Hepatocyte (in vitro differentiated cells): ENCODE data around the gene SLC16A3. TPM values are rescaled to one million over a fixed set of nuclear protein-coding genes. Genes with fewer than 3 reads are reported as not detected.

Experiments used
- DNase-seq: peaks from one replicate; pipeline ENCODE4 v3.0.0-alpha.2; 2016; ENCODE audit warnings: low spot score
- H2AFZ ChIP-seq: fragments of 200-600 bp; sonication (generic); 2 replicates; pipeline ENCODE4 v1.6.0; 2016; ENCODE audit warnings: antibody characterized with exemption, mild to moderate bottlenecking
- H3K27ac ChIP-seq: fragments of 200-600 bp; sonication (generic); 2 replicates; pipeline ENCODE4 v1.5.1; 2016; ENCODE audit warnings: mild to moderate bottlenecking
- H3K27me3 ChIP-seq: fragments of 200-600 bp; sonication (generic); 2 replicates; pipeline ENCODE4 v1.6.1; 2016
- H3K36me3 ChIP-seq: fragments of 200-600 bp; sonication (generic); replicated peaks from 2 replicates; pipeline ENCODE4 v1.5.1; 2016; ENCODE audit warnings: low read depth; ENCODE audit not compliant: insufficient read depth
- H3K4me1 ChIP-seq: fragments of 200-600 bp; sonication (generic); 2 replicates; pipeline ENCODE4 v1.5.1; 2016; ENCODE audit warnings: mild to moderate bottlenecking, moderate library complexity; ENCODE audit not compliant: insufficient read depth
- H3K4me2 ChIP-seq: fragments of 200-600 bp; sonication (generic); 2 replicates; pipeline ENCODE4 v1.6.0; 2016
- H3K4me3 ChIP-seq: fragments of 200-600 bp; sonication (generic); 2 replicates; pipeline ENCODE4 v1.5.1; 2016; ENCODE audit warnings: mild to moderate bottlenecking
- H3K79me2 ChIP-seq: fragments of 200-600 bp; sonication (generic); 2 replicates; pipeline ENCODE4 v1.6.0; 2017; ENCODE audit warnings: mild to moderate bottlenecking
- H3K9me2 ChIP-seq: fragments of 200-600 bp; sonication (generic); replicated peaks from 2 replicates; pipeline ENCODE4 v1.6.0; 2017; ENCODE audit warnings: mild to moderate bottlenecking; ENCODE audit not compliant: insufficient read depth
- H3K9me3 ChIP-seq: fragments of 200-600 bp; sonication (generic); 2 replicates; pipeline ENCODE4 v1.5.1; 2016; ENCODE audit warnings: low read depth, mild to moderate bottlenecking
- H4K20me1 ChIP-seq: fragments of 200-600 bp; sonication (generic); 2 replicates; pipeline ENCODE4 v1.6.0; 2016; ENCODE audit warnings: mild to moderate bottlenecking; ENCODE audit not compliant: insufficient read depth, poor library complexity, severe bottlenecking
- EZH2 ChIP-seq: fragments of 200-600 bp; sonication (generic); IDR thresholded peaks from 2 replicates; pipeline ENCODE4 v1.6.1; 2016; ENCODE audit warnings: antibody characterized with exemption, mild to moderate bottlenecking, borderline replicate concordance
- EZH2phosphoT487 ChIP-seq: fragments of 200-600 bp; sonication (generic); IDR thresholded peaks from one replicate; pipeline ENCODE4 v1.6.1; 2018; ENCODE audit warnings: antibody characterized with exemption, mild to moderate bottlenecking, low read depth, moderate library complexity; ENCODE audit not compliant: unreplicated experiment, severe bottlenecking
- WGBS: methylation state at CpG from one replicate; pipeline ENCODE4 v1.1.6; 2016; ENCODE audit warnings: low lambda C conversion rate; ENCODE audit errors: missing lambda C conversion rate; 5-methylcytosine and 5-hydroxymethylcytosine counted together
- polyA plus RNA-seq: library from polyadenylated mRNA; unstranded; fragments of >200 nt; fragmentation: Nextera tagmentation; extraction: Ambion mirVana; gene quantifications from 2 replicates; pipeline ENCODE4 v1.2.1, GENCODE V29; 2016
- total RNA-seq: library from RNA; depleted of rRNA; stranded (reverse); fragments of >200 nt; gene quantifications from 2 replicates; pipeline ENCODE4 v1.2.3, GENCODE V29; 2014
- TF ChIP-seq, protein P1 (sequence below): fragments of 200-600 bp; sonication (generic); IDR thresholded peaks from 2 replicates; pipeline ENCODE4 v1.5.1; 2016; ENCODE audit warnings: antibody characterized with exemption, mild to moderate bottlenecking; ENCODE audit not compliant: poor library complexity

Gene SLC16A3
- total and polyA plus RNA-seq, 2 experiments from 2014 or later, result 125 to 290 TPM

DNA sequence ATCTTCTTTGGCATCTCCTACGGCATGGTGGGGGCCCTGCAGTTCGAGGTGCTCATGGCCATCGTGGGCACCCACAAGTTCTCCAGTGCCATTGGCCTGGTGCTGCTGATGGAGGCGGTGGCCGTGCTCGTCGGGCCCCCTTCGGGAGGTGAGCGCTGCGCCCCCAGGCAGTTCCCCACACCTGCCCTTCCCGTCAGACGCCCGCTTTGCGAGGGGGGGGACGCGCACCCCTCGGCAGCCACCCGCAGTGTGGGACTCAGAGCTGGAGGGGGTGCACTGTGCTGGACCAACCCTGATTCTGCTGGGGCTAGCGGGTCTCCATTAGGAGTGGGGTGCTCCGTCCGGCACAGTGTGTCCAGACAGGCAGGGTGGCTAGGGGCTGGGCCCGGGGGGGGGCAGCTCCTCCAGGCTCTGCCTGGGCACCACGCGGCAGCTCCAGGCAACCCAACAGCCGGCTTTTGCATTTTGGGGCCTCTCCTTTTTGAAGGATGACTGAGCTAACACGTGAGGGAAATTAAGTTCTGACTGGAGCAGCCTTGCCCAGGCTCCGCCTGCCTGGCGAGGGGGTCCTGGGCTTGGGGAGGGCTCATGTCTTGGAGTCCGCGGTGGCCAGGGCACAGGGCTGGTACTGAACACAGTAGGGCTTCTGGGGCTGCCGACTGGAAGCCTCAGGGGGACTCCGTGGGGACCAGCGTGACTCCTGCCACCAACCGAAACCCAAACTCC is 9.1 kb downstream of the SLC16A3 start:
- peaks cover 50% of the 10 kb centered on the region for H3K4me1 ChIP-seq
- H3K27ac ChIP-seq, result peak overlapping the region; percentile 37
- no peaks in the 10 kb centered on the region for H3K9me3 ChIP-seq
- WGBS, result 96% methylated on average over 33 of the region's 34 CpGs
- no peak overlapping the region for H2AFZ ChIP-seq
- H4K20me1 ChIP-seq, result peaks cover 37% of the 10 kb centered on the region
- H3K9me2 ChIP-seq, result no peaks in the 10 kb centered on the region
- no peak for DNase-seq
- H3K27me3 ChIP-seq, result no peaks in the 10 kb centered on the region
- H3K4me2 ChIP-seq, result no peak overlapping the region
- H3K36me3 ChIP-seq, result no peaks in the 10 kb centered on the region
- peaks cover 28% of the 10 kb centered on the region for H3K79me2 ChIP-seq
- TF ChIP-seq EZH2phosphoT487 (no peak), EZH2 (no peak)
- TF ChIP-seq, protein P1, sequence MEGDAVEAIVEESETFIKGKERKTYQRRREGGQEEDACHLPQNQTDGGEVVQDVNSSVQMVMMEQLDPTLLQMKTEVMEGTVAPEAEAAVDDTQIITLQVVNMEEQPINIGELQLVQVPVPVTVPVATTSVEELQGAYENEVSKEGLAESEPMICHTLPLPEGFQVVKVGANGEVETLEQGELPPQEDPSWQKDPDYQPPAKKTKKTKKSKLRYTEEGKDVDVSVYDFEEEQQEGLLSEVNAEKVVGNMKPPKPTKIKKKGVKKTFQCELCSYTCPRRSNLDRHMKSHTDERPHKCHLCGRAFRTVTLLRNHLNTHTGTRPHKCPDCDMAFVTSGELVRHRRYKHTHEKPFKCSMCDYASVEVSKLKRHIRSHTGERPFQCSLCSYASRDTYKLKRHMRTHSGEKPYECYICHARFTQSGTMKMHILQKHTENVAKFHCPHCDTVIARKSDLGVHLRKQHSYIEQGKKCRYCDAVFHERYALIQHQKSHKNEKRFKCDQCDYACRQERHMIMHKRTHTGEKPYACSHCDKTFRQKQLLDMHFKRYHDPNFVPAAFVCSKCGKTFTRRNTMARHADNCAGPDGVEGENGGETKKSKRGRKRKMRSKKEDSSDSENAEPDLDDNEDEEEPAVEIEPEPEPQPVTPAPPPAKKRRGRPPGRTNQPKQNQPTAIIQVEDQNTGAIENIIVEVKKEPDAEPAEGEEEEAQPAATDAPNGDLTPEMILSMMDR, result no peak
- H3K4me3 ChIP-seq, result no peak overlapping the region

DNA sequence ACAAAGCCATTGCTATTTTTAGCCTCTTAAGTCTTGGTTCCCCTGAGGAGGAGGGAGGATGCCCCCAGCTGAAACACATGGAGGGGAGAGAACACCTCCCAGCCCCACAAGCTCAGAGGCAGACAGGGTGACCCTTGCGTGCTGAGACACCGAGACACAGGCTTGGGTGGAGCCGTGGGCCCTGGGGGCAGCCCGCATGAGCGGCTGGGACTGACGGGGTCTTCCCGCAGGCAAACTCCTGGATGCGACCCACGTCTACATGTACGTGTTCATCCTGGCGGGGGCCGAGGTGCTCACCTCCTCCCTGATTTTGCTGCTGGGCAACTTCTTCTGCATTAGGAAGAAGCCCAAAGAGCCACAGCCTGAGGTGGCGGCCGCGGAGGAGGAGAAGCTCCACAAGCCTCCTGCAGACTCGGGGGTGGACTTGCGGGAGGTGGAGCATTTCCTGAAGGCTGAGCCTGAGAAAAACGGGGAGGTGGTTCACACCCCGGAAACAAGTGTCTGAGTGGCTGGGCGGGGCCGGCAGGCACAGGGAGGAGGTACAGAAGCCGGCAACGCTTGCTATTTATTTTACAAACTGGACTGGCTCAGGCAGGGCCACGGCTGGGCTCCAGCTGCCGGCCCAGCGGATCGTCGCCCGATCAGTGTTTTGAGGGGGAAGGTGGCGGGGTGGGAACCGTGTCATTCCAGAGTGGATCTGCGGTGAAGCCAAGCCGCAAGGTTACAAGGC is 9.8 kb downstream of the SLC16A3 start:
- Histone ChIP-seq H3K4me2 (no peak overlapping the region), H2AFZ (no peak overlapping the region), H3K9me3 (no peaks in the 10 kb centered on the region), H3K27ac (peak overlapping the region; percentile 37), H3K27me3 (no peaks in the 10 kb centered on the region), H3K36me3 (no peaks in the 10 kb centered on the region), H3K4me1 (peaks cover 50% of the 10 kb centered on the region), H4K20me1 (peaks cover 44% of the 10 kb centered on the region), H3K9me2 (no peaks in the 10 kb centered on the region), H3K4me3 (no peak overlapping the region), H3K79me2 (peaks cover 28% of the 10 kb centered on the region)
- peak; percentile 74 for DNase-seq
- TF ChIP-seq EZH2phosphoT487, result no peak
- 76% methylated on average over 33 of the region's 33 CpGs for WGBS

GRCh38 chr17:82239401-82239925 is 10.6 kb downstream of the SLC16A3 start:
- TF ChIP-seq EZH2 (no peak), EZH2phosphoT487 (no peak)
- TF ChIP-seq, protein P1, result no peak

GRCh38 chr17:82239926-82240505 is 11.2 kb downstream of the SLC16A3 start:
- H3K27ac ChIP-seq, result peak overlapping the region; percentile 68
- peaks cover 26% of the 10 kb centered on the region for H3K79me2 ChIP-seq
- no peak overlapping the region for H2AFZ ChIP-seq
- DNase-seq, result no peak
- no peak overlapping the region for H3K4me3 ChIP-seq
- no peaks in the 10 kb centered on the region for H3K9me2 ChIP-seq
- H3K4me1 ChIP-seq, result peaks cover 41% of the 10 kb centered on the region
- no peaks in the 10 kb centered on the region for H3K9me3 ChIP-seq
- TF ChIP-seq EZH2, result no peak
- TF ChIP-seq, protein P1, result no peak
- no peak overlapping the region for H3K4me2 ChIP-seq
- WGBS, result 93% methylated on average over 22 of the region's 22 CpGs
- no peaks in the 10 kb centered on the region for H3K27me3 ChIP-seq
- H3K36me3 ChIP-seq, result no peaks in the 10 kb centered on the region
- H4K20me1 ChIP-seq, result peaks cover 48% of the 10 kb centered on the region

More at GRCh38 chr17:82239401-82239925, 10.6 kb downstream of the SLC16A3 start:
- H3K27ac ChIP-seq, result no peak overlapping the region
- no peaks in the 10 kb centered on the region for H3K36me3 ChIP-seq
- peaks cover 46% of the 10 kb centered on the region for H4K20me1 ChIP-seq
- no peaks in the 10 kb centered on the region for H3K9me2 ChIP-seq
- H3K27me3 ChIP-seq, result no peaks in the 10 kb centered on the region
- peaks cover 28% of the 10 kb centered on the region for H3K79me2 ChIP-seq
- H2AFZ ChIP-seq, result no peak overlapping the region
- H3K4me1 ChIP-seq, result peaks cover 47% of the 10 kb centered on the region
- H3K4me3 ChIP-seq, result no peak overlapping the region
- WGBS, result 92% methylated on average over 17 of the region's 17 CpGs
- H3K4me2 ChIP-seq, result no peak overlapping the region
- no peak for DNase-seq
- H3K9me3 ChIP-seq, result no peaks in the 10 kb centered on the region
